Activated CD8-positive, alpha-beta memory T cell treated with anti-CD3 and anti-CD28 coated beads, Interleukin-2, amount 10 ng/mL, durations not matched to agents 7 days and 5 days (primary cell): ENCODE results near the gene NLGN1. TPM values are rescaled to one million over a fixed set of nuclear protein-coding genes. Genes with fewer than 3 reads are reported as not detected.

ENCODE experiments used
- ATAC-seq: fragments of 150-1000 bp; cut with Tn5 transposase; one replicate; pipeline ENCODE4 v1.10.0; 2021; ENCODE audit warnings: moderate library complexity
- CTCF ChIA-PET: fragments of 350-600 bp; sonication (Branson Sonifier 250); formaldehyde crosslinking; loops from one replicate; lab custom pipeline; 2021; ENCODE audit warnings: antibody characterized with exemption; lab: Charles Lee
- DNase-seq: peaks from one replicate; pipeline ENCODE4 v3.0.0-alpha.2; 2020
- H3K27ac Mint-ChIP-seq: one replicate; pipeline ENCODE4 v1.8.0; 2021; ENCODE audit warnings: mild to moderate bottlenecking, mixed read lengths
- H3K27me3 Mint-ChIP-seq: one replicate; pipeline ENCODE4 v1.8.0; 2021; ENCODE audit warnings: mixed read lengths
- H3K36me3 Mint-ChIP-seq: one replicate; pipeline ENCODE4 v1.8.0; 2021; ENCODE audit warnings: mild to moderate bottlenecking, mixed read lengths
- H3K4me1 Mint-ChIP-seq: one replicate; pipeline ENCODE4 v1.8.0; 2021; ENCODE audit warnings: mixed read lengths
- H3K4me3 Mint-ChIP-seq: one replicate; pipeline ENCODE4 v1.8.0; 2021; ENCODE audit warnings: mild to moderate bottlenecking, moderate library complexity, mixed read lengths
- H3K9me3 Mint-ChIP-seq: one replicate; pipeline ENCODE4 v1.8.0; 2022; ENCODE audit warnings: low read depth, mixed read lengths
- total RNA-seq, 2 experiments: library from RNA; stranded (reverse); gene quantifications; one replicate each; pipeline ENCODE4 v1.2.3, GENCODE V29; 2021

Gene NLGN1
- total RNA-seq, 2 experiments from 2014 or later: not detected

GRCh38 chr3:174153871-174154270 is 756.3 kb downstream of the NLGN1 start:
- H3K27ac Mint-ChIP-seq: no peak overlapping the region
- H3K36me3 Mint-ChIP-seq: no peaks in the 10 kb centered on the region
- CTCF ChIA-PET: no interaction called here
- no peak overlapping the region for H3K4me3 Mint-ChIP-seq
- no peaks in the 10 kb centered on the region for H3K9me3 Mint-ChIP-seq
- DNase-seq (no peak), ATAC-seq (no peak)
- no peaks in the 10 kb centered on the region for H3K4me1 Mint-ChIP-seq
- no peaks in the 10 kb centered on the region for H3K27me3 Mint-ChIP-seq

- no peak overlapping the region for H3K27ac Mint-ChIP-seq
- no peaks in the 10 kb centered on the region for H3K27me3 Mint-ChIP-seq
- no peak overlapping the region for H3K4me3 Mint-ChIP-seq
- CTCF ChIA-PET: no interaction called here
- no peaks in the 10 kb centered on the region for H3K4me1 Mint-ChIP-seq
- peaks cover 3% of the 10 kb centered on the region for H3K9me3 Mint-ChIP-seq
- ATAC-seq (no peak), DNase-seq (no peak)
- H3K36me3 Mint-ChIP-seq: no peaks in the 10 kb centered on the region
These were observed 758.7 kb downstream of the NLGN1 start for GRCh38 chr3:174156200-174156599.

- Mint-ChIP-seq H3K36me3 (no peaks in the 10 kb centered on the region), H3K27ac (no peak overlapping the region), H3K27me3 (no peaks in the 10 kb centered on the region), H3K9me3 (peaks cover 3% of the 10 kb centered on the region), H3K4me1 (no peaks in the 10 kb centered on the region), H3K4me3 (no peak overlapping the region)
- CTCF ChIA-PET: no interaction called here
- ATAC-seq (no peak), DNase-seq (no peak)
These were observed 761.1 kb downstream of the NLGN1 start for GRCh38 chr3:174158674-174159073.

- Mint-ChIP-seq H3K4me3 (no peak overlapping the region), H3K36me3 (no peaks in the 10 kb centered on the region), H3K27me3 (no peaks in the 10 kb centered on the region), H3K27ac (no peak overlapping the region), H3K4me1 (no peaks in the 10 kb centered on the region), H3K9me3 (peaks cover 6% of the 10 kb centered on the region)
- CTCF ChIA-PET: no interaction called here
- ATAC-seq (no peak), DNase-seq (no peak)
These were observed 762.1 kb downstream of the NLGN1 start for GRCh38 chr3:174159604-174160003.

GRCh38 chr3:174162550-174162949 is 765.0 kb downstream of the NLGN1 start:
- peaks cover 7% of the 10 kb centered on the region for H3K9me3 Mint-ChIP-seq
- no peaks in the 10 kb centered on the region for H3K36me3 Mint-ChIP-seq
- CTCF ChIA-PET: no interaction called here
- ATAC-seq (no peak), DNase-seq (no peak)
- no peak overlapping the region for H3K4me3 Mint-ChIP-seq
- H3K27me3 Mint-ChIP-seq: no peaks in the 10 kb centered on the region
- H3K27ac Mint-ChIP-seq: no peak overlapping the region
- H3K4me1 Mint-ChIP-seq: no peaks in the 10 kb centered on the region

GRCh38 chr3:174168026-174168425 is 770.5 kb downstream of the NLGN1 start:
- Mint-ChIP-seq H3K4me1 (no peaks in the 10 kb centered on the region), H3K9me3 (peaks cover 10% of the 10 kb centered on the region), H3K27ac (no peak overlapping the region), H3K4me3 (no peak overlapping the region), H3K27me3 (no peaks in the 10 kb centered on the region), H3K36me3 (no peaks in the 10 kb centered on the region)
- ATAC-seq: no peak
- no peak for DNase-seq
- CTCF ChIA-PET: no interaction called here

GRCh38 chr3:174168538-174169254 is 771.2 kb downstream of the NLGN1 start:
- H3K27me3 Mint-ChIP-seq: no peaks in the 10 kb centered on the region
- H3K4me1 Mint-ChIP-seq: no peaks in the 10 kb centered on the region
- no peak overlapping the region for H3K4me3 Mint-ChIP-seq
- DNase-seq: no peak
- ATAC-seq: no peak
- H3K36me3 Mint-ChIP-seq: no peaks in the 10 kb centered on the region
- no peak overlapping the region for H3K27ac Mint-ChIP-seq
- CTCF ChIA-PET: no interaction called here
- H3K9me3 Mint-ChIP-seq: peaks cover 10% of the 10 kb centered on the region

GRCh38 chr3:174169736-174170135 is 772.2 kb downstream of the NLGN1 start:
- DNase-seq (no peak), ATAC-seq (no peak)
- no peak overlapping the region for H3K4me3 Mint-ChIP-seq
- peaks cover 7% of the 10 kb centered on the region for H3K9me3 Mint-ChIP-seq
- no peaks in the 10 kb centered on the region for H3K36me3 Mint-ChIP-seq
- H3K27ac Mint-ChIP-seq: no peak overlapping the region
- CTCF ChIA-PET: no interaction called here
- H3K27me3 Mint-ChIP-seq: no peaks in the 10 kb centered on the region
- H3K4me1 Mint-ChIP-seq: no peaks in the 10 kb centered on the region

GRCh38 chr3:174170248-174170647 is 772.7 kb downstream of the NLGN1 start:
- Mint-ChIP-seq H3K27ac (no peak overlapping the region), H3K4me1 (no peaks in the 10 kb centered on the region), H3K9me3 (peaks cover 7% of the 10 kb centered on the region), H3K27me3 (no peaks in the 10 kb centered on the region), H3K36me3 (no peaks in the 10 kb centered on the region), H3K4me3 (no peak overlapping the region)
- no peak for ATAC-seq
- no peak for DNase-seq
- CTCF ChIA-PET: no interaction called here

- Mint-ChIP-seq H3K27ac (no peak overlapping the region), H3K4me1 (no peaks in the 10 kb centered on the region), H3K27me3 (no peaks in the 10 kb centered on the region), H3K9me3 (peaks cover 3% of the 10 kb centered on the region), H3K36me3 (no peaks in the 10 kb centered on the region), H3K4me3 (no peak overlapping the region)
- CTCF ChIA-PET: no interaction called here
- DNase-seq (no peak), ATAC-seq (no peak)
These were observed 788.9 kb downstream of the NLGN1 start for GRCh38 chr3:174186377-174186989.

GRCh38 chr3:174191380-174191779 is 793.8 kb downstream of the NLGN1 start:
- ATAC-seq (no peak), DNase-seq (no peak)
- Mint-ChIP-seq H3K36me3 (no peaks in the 10 kb centered on the region), H3K27ac (no peak overlapping the region), H3K27me3 (no peaks in the 10 kb centered on the region), H3K4me1 (no peaks in the 10 kb centered on the region), H3K9me3 (no peaks in the 10 kb centered on the region), H3K4me3 (no peak overlapping the region)
- CTCF ChIA-PET: no interaction called here

GRCh38 chr3:174191895-174192294 is 794.4 kb downstream of the NLGN1 start:
- no peak for ATAC-seq
- Mint-ChIP-seq H3K9me3 (no peaks in the 10 kb centered on the region), H3K4me3 (no peak overlapping the region), H3K36me3 (no peaks in the 10 kb centered on the region), H3K4me1 (no peaks in the 10 kb centered on the region), H3K27ac (no peak overlapping the region), H3K27me3 (no peaks in the 10 kb centered on the region)
- CTCF ChIA-PET: no interaction called here
- no peak for DNase-seq

- Mint-ChIP-seq H3K27ac (no peak overlapping the region), H3K4me3 (no peak overlapping the region), H3K36me3 (no peaks in the 10 kb centered on the region), H3K4me1 (no peaks in the 10 kb centered on the region), H3K9me3 (no peaks in the 10 kb centered on the region), H3K27me3 (no peaks in the 10 kb centered on the region)
- ATAC-seq: no peak
- CTCF ChIA-PET: no interaction called here
- DNase-seq: no peak
These were observed 794.9 kb downstream of the NLGN1 start for GRCh38 chr3:174192471-174192870.

GRCh38 chr3:174193604-174194003 is 796.1 kb downstream of the NLGN1 start:
- Mint-ChIP-seq H3K27me3 (no peaks in the 10 kb centered on the region), H3K9me3 (no peaks in the 10 kb centered on the region), H3K27ac (no peak overlapping the region), H3K4me3 (no peak overlapping the region), H3K4me1 (no peaks in the 10 kb centered on the region), H3K36me3 (no peaks in the 10 kb centered on the region)
- CTCF ChIA-PET: no interaction called here
- ATAC-seq (no peak), DNase-seq (no peak)
